Measurements from ENCODE around the gene SRSF3.

Gene SRSF3

GRCh38 chr6:36594816-36595643 is 868 bp downstream of the SRSF3 start:
- peak; percentile 73; the same call in 1 of the 2 replicates for TF ChIP-seq POLR2AphosphoS5 (IDR thresholded peaks at IDR 0.05; ENCODE audit: low read depth, low read length)
- no peak for TF ChIP-seq FOXP2 (optimal IDR thresholded peaks at IDR 0.05; ENCODE audit: borderline replicate concordance, extremely low read depth, extremely low read length, insufficient read depth)
- TF ChIP-seq SIN3A (IDR thresholded peaks at IDR 0.05; ENCODE audit: borderline replicate concordance, insufficient read depth, low read length): peak; percentile 63; the same call in 1 of the 2 replicates

- TF ChIP-seq REST (IDR thresholded peaks at IDR 0.05; ENCODE audit: insufficient read depth in 1 of 2, low read depth in 2 of 2, low read length in 2 of 2) (no peak), TAF1 (IDR thresholded peaks at IDR 0.05; ENCODE audit: borderline replicate concordance, insufficient read depth, low read length) (0 out of 2 replicates have a peak, but pooled peaks have one; percentile 25), POLR2AphosphoS5 (IDR thresholded peaks at IDR 0.05; ENCODE audit: low read depth, low read length) (no peak), SIN3A (IDR thresholded peaks at IDR 0.05; ENCODE audit: borderline replicate concordance, insufficient read depth, low read length) (peak; percentile 94)
Measured at GRCh38 chr6:36596356-36596755, 2.2 kb downstream of the SRSF3 start.

- no peak for TF ChIP-seq TAF1 (IDR thresholded peaks at IDR 0.05; ENCODE audit: borderline replicate concordance, insufficient read depth, low read length)
- TF ChIP-seq FOXP2 (optimal IDR thresholded peaks at IDR 0.05; ENCODE audit: borderline replicate concordance, extremely low read depth, extremely low read length, insufficient read depth): no peak
Measured at GRCh38 chr6:36597775-36598174, 3.6 kb downstream of the SRSF3 start.

GRCh38 chr6:36598326-36598725 is 4.2 kb downstream of the SRSF3 start:
- TF ChIP-seq POLR2AphosphoS5 (IDR thresholded peaks at IDR 0.05; ENCODE audit: low read depth, low read length) (no peak), FOXP2 (optimal IDR thresholded peaks at IDR 0.05; ENCODE audit: borderline replicate concordance, extremely low read depth, extremely low read length, insufficient read depth) (no peak), REST (IDR thresholded peaks at IDR 0.05; ENCODE audit: insufficient read depth in 1 of 2, low read depth in 2 of 2, low read length in 2 of 2) (no peak), SIN3A (IDR thresholded peaks at IDR 0.05; ENCODE audit: borderline replicate concordance, insufficient read depth, low read length) (no peak), TAF1 (IDR thresholded peaks at IDR 0.05; ENCODE audit: borderline replicate concordance, insufficient read depth, low read length) (no peak)

GRCh38 chr6:36598739-36599318 is 4.7 kb downstream of the SRSF3 start:
- TF ChIP-seq REST (IDR thresholded peaks at IDR 0.05; ENCODE audit: insufficient read depth in 1 of 2, low read depth in 2 of 2, low read length in 2 of 2): no peak
- peak; percentile 34; the same call in 1 of the 2 replicates for TF ChIP-seq POLR2AphosphoS5 (IDR thresholded peaks at IDR 0.05; ENCODE audit: low read depth, low read length)
- no peak for TF ChIP-seq FOXP2 (optimal IDR thresholded peaks at IDR 0.05; ENCODE audit: borderline replicate concordance, extremely low read depth, extremely low read length, insufficient read depth)
- TF ChIP-seq SIN3A (IDR thresholded peaks at IDR 0.05; ENCODE audit: borderline replicate concordance, insufficient read depth, low read length): no peak
- no peak for TF ChIP-seq TAF1 (IDR thresholded peaks at IDR 0.05; ENCODE audit: borderline replicate concordance, insufficient read depth, low read length)

GRCh38 chr6:36599791-36600209 is 5.6 kb downstream of the SRSF3 start:
- no peak for TF ChIP-seq REST (IDR thresholded peaks at IDR 0.05; ENCODE audit: insufficient read depth in 1 of 2, low read depth in 2 of 2, low read length in 2 of 2)
- no peak for TF ChIP-seq SIN3A (IDR thresholded peaks at IDR 0.05; ENCODE audit: borderline replicate concordance, insufficient read depth, low read length)
- no peak; the same call in 1 of the 2 replicates for TF ChIP-seq POLR2AphosphoS5 (IDR thresholded peaks at IDR 0.05; ENCODE audit: low read depth, low read length)
- TF ChIP-seq TAF1 (IDR thresholded peaks at IDR 0.05; ENCODE audit: borderline replicate concordance, insufficient read depth, low read length): no peak
- TF ChIP-seq FOXP2 (optimal IDR thresholded peaks at IDR 0.05; ENCODE audit: borderline replicate concordance, extremely low read depth, extremely low read length, insufficient read depth): no peak

Measured in PFSK-1 (cell line).